GM21619 (cell line): ENCODE data around the gene HELZ.
"Not testable (repeated sequence)": the region's sequence is repeated elsewhere in the genome, so short reads cannot be mapped to it uniquely, and the experiment has no call there.

ENCODE experiments used
- ATAC-seq: cut with Tn5 transposase; IDR thresholded peaks from one replicate; pipeline ENCODE4 v1.9.1; 2021; ENCODE audit not compliant: unreplicated experiment

The HELZ gene

GRCh38 chr17:67151717-67152116 is 93.3 kb downstream of the HELZ start:
- ATAC-seq = no peak

GRCh38 chr17:67150826-67151225 is 94.2 kb downstream of the HELZ start:
- no peak for ATAC-seq

GRCh38 chr17:67148352-67148751 is 96.6 kb downstream of the HELZ start:
- no peak for ATAC-seq

- no peak for ATAC-seq
Observed at GRCh38 chr17:67145183-67145805, 99.7 kb downstream of the HELZ start.

GRCh38 chr17:67143318-67143717 is 101.7 kb downstream of the HELZ start:
- ATAC-seq = no peak

GRCh38 chr17:67142030-67142429 is 103.0 kb downstream of the HELZ start:
- ATAC-seq = not testable (repeated sequence)

- ATAC-seq = no peak
Observed at GRCh38 chr17:67139784-67140665, 105.0 kb downstream of the HELZ start.

- ATAC-seq = no peak
Observed at GRCh38 chr17:67139289-67139688, 105.7 kb downstream of the HELZ start.

GRCh38 chr17:67138392-67138791 is 106.6 kb downstream of the HELZ start:
- ATAC-seq = no peak

GRCh38 chr17:67137860-67138259 is 107.1 kb downstream of the HELZ start:
- ATAC-seq = no peak

GRCh38 chr17:67137026-67137370 is 108.0 kb downstream of the HELZ start:
- ATAC-seq = no peak

GRCh38 chr17:67136191-67137025 is 108.6 kb downstream of the HELZ start:
- no peak for ATAC-seq

GRCh38 chr17:67133161-67133560 is 111.8 kb downstream of the HELZ start:
- ATAC-seq = no peak

- no peak for ATAC-seq
Observed at GRCh38 chr17:67132366-67132765, 112.6 kb downstream of the HELZ start.

GRCh38 chr17:67130768-67131167 is 114.2 kb downstream of the HELZ start:
- ATAC-seq = no peak

GRCh38 chr17:67129283-67129682 is 115.7 kb downstream of the HELZ start:
- ATAC-seq = no peak

- no peak for ATAC-seq
Observed at GRCh38 chr17:67128700-67129099, 116.3 kb downstream of the HELZ start.

- ATAC-seq = no peak
Observed at GRCh38 chr17:67127925-67128324, 117.1 kb downstream of the HELZ start.

GRCh38 chr17:67126983-67127382 is 118.0 kb downstream of the HELZ start:
- ATAC-seq = no peak

GRCh38 chr17:67126543-67126942 is 118.5 kb downstream of the HELZ start:
- ATAC-seq = not testable (repeated sequence)

GRCh38 chr17:67125924-67126323 is 119.1 kb downstream of the HELZ start:
- ATAC-seq = no peak

GRCh38 chr17:67125417-67125816 is 119.6 kb downstream of the HELZ start:
- no peak for ATAC-seq
